HepG2 (cell line): ENCODE results near the gene ARID5B. TPM values are rescaled to one million over a fixed set of nuclear protein-coding genes. Genes with fewer than 3 reads are reported as not detected.

Source experiments
- CREB1 ChIP-seq, 2 experiments: fragments of 450-650 bp in 1 of 2; IDR thresholded peaks; 2 replicates each; pipeline ENCODE4 v1.6.1; 2016 to 2017; ENCODE audit warnings: control low read depth in 1 of 2, mild to moderate bottlenecking in 1 of 2, missing compliant biosample characterization in 1 of 2, missing genetic modification characterization in 1 of 2
- ELF4 ChIP-seq: sonication (generic); formaldehyde crosslinking; IDR thresholded peaks from 2 replicates; pipeline ENCODE4 v1.5.0; 2020; ENCODE audit warnings: missing genetic modification reagents, mild to moderate bottlenecking, moderate library complexity, borderline replicate concordance
- FIP1L1 ChIP-seq: fragments of 200-400 bp; formaldehyde crosslinking; IDR thresholded peaks from 2 replicates; pipeline ENCODE4 v1.6.1; 2018; ENCODE audit warnings: low read depth, mild to moderate bottlenecking, low read length, moderate library complexity, borderline replicate concordance; ENCODE audit not compliant: insufficient read depth
- FOXC1 ChIP-seq: sonication (generic); formaldehyde crosslinking; IDR thresholded peaks from 2 replicates; pipeline ENCODE4 v1.8.0; 2022; ENCODE audit warnings: mild to moderate bottlenecking, missing genetic modification reagents, borderline replicate concordance
- LBX2 ChIP-seq: sonication (generic); formaldehyde crosslinking; IDR thresholded peaks from 2 replicates; pipeline ENCODE4 v1.5.0; 2020; ENCODE audit warnings: missing genetic modification reagents, mild to moderate bottlenecking, borderline replicate concordance
- NONO ChIP-seq, 2 experiments: fragments of 450-650 bp in 1 of 2; sonication (generic) in 1 of 2; formaldehyde crosslinking in 1 of 2; IDR thresholded peaks in 1 of 2; conservative IDR thresholded peaks in 1 of 2; 2 replicates each; pipeline versions ENCODE4 v1.6.1 to v1.8.0; 2017 to 2022; ENCODE audit warnings: mild to moderate bottlenecking in 1 of 2, missing genetic modification reagents in 1 of 2, moderate library complexity in 1 of 2
- PAWR ChIP-seq: sonication (generic); formaldehyde crosslinking; IDR thresholded peaks from 2 replicates; pipeline ENCODE4 v1.4.0; 2020; ENCODE audit warnings: missing genetic modification reagents, mild to moderate bottlenecking, borderline replicate concordance
- PTBP1 ChIP-seq: fragments of 200-400 bp; formaldehyde crosslinking; IDR thresholded peaks from 2 replicates; pipeline ENCODE4 v1.6.1; 2018; ENCODE audit warnings: low read length, low read depth; ENCODE audit not compliant: poor library complexity, severe bottlenecking
- SRF ChIP-seq: IDR thresholded peaks from 2 replicates; pipeline ENCODE4 v1.6.1; 2011; ENCODE audit warnings: mild to moderate bottlenecking, low read depth, low read length, moderate library complexity
- ZNF709 ChIP-seq: sonication (generic); formaldehyde crosslinking; IDR thresholded peaks from 2 replicates; pipeline ENCODE4 v1.5.0; 2020; ENCODE audit warnings: mild to moderate bottlenecking, missing genetic modification reagents
- ZNF749 ChIP-seq: sonication (generic); formaldehyde crosslinking; IDR thresholded peaks from 2 replicates; pipeline ENCODE4 v1.8.0; 2022; ENCODE audit warnings: mild to moderate bottlenecking, missing genetic modification reagents, moderate library complexity, borderline replicate concordance
- ZNF780A ChIP-seq: sonication (generic); formaldehyde crosslinking; IDR thresholded peaks from 2 replicates; pipeline ENCODE4 v1.8.0; 2022; ENCODE audit warnings: mild to moderate bottlenecking, missing genetic modification reagents, moderate library complexity
- polyA plus RNA-seq, 8 experiments: library from polyadenylated mRNA; depleted of rRNA in 3 of 8; stranded (reverse) in 7 of 8; unstranded in 1 of 8; fragments of >200 nt; fragmentation: Illumina TruSeq in 4 of 8; extraction: Trizol in 4 of 8; gene quantifications; 2 replicates each; pipeline versions ENCODE4 v1.2.1 to v1.2.3, GENCODE V29; 2011 to 2016; ENCODE audit warnings: low read depth in 4 of 8, missing spikeins in 1 of 8, mixed read lengths in 1 of 8; ENCODE audit not compliant: insufficient read depth in 1 of 8
- total RNA-seq, 5 experiments: library from RNA; depleted of rRNA; stranded (reverse); fragments of >200 nt; fragmentation: Illumina TruSeq; extraction: Trizol; gene quantifications; 2 replicates each; pipeline ENCODE4 v1.2.3, GENCODE V29; 2016; ENCODE audit warnings: low read depth in 1 of 5
- TF ChIP-seq, protein P1 (sequence below): sonication (generic); formaldehyde crosslinking; IDR thresholded peaks from 2 replicates; pipeline ENCODE4 v1.5.1; 2020; ENCODE audit warnings: mild to moderate bottlenecking, moderate library complexity, missing genetic modification reagents
- TF ChIP-seq, protein P2 (sequence below): IDR thresholded peaks from 2 replicates; pipeline ENCODE4 v1.6.1; 2016; ENCODE audit warnings: missing biosample characterization, missing genetic modification reagents, low read depth

Gene ARID5B
- total and polyA plus RNA-seq, 2 of the 13 experiments (the other 11 are each of a cell fraction or from before 2014, with no cell fraction given), result 6.2 to 21.1 TPM

GRCh38 chr10:62049624-62050345 lies 148.3 kb downstream of the ARID5B start (continued):
- no peak for TF ChIP-seq FOXC1
- TF ChIP-seq LBX2, result no peak
- no peak for TF ChIP-seq ZNF780A (CRISPR knock-in tag)
- TF ChIP-seq, protein P1, sequence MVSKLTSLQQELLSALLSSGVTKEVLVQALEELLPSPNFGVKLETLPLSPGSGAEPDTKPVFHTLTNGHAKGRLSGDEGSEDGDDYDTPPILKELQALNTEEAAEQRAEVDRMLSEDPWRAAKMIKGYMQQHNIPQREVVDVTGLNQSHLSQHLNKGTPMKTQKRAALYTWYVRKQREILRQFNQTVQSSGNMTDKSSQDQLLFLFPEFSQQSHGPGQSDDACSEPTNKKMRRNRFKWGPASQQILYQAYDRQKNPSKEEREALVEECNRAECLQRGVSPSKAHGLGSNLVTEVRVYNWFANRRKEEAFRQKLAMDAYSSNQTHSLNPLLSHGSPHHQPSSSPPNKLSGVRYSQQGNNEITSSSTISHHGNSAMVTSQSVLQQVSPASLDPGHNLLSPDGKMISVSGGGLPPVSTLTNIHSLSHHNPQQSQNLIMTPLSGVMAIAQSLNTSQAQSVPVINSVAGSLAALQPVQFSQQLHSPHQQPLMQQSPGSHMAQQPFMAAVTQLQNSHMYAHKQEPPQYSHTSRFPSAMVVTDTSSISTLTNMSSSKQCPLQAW (CRISPR knock-in tag), result no peak
- TF ChIP-seq PAWR (CRISPR knock-in tag), result no peak
- TF ChIP-seq NONO (IDR thresholded peaks at IDR 0.05), result no peak
- 0 out of 2 replicates have a peak, but pooled peaks have one; percentile 7 for TF ChIP-seq NONO (CRISPR knock-in tag; conservative IDR thresholded peaks at IDR 0.05)
- TF ChIP-seq, protein P2, sequence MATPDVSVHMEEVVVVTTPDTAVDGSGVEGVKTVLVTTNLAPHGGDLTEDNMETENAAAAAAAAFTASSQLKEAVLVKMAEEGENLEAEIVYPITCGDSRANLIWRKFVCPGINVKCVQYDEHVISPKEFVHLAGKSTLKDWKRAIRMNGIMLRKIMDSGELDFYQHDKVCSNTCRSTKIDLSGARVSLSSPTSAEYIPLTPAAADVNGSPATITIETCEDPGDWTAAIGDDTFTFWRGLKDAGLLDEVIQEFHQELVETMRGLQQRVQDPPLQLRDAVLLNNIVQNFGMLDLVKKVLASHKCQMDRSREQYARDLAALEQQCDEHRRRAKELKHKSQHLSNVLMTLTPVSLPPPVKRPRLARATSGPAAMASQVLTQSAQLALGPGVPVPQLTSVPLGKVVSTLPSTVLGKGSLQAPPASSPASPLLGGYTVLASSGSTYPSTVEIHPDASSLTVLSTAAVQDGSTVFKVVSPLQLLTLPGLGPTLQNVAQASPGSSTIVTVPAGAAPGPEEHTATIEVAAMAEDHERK (CRISPR knock-in tag), result no peak
- no peak for TF ChIP-seq CREB1 (IDR thresholded peaks at IDR 0.05)
- TF ChIP-seq CREB1 (CRISPR knock-in tag; IDR thresholded peaks at IDR 0.05), result no peak
- TF ChIP-seq ZNF709 (CRISPR knock-in tag), result peak; percentile 14; the same call in 1 of the 2 replicates
- TF ChIP-seq SRF, result no peak
- TF ChIP-seq PTBP1, result no peak
- 0 out of 2 replicates have a peak, but pooled peaks have one; percentile 2 for TF ChIP-seq ELF4 (CRISPR knock-in tag)
- 0 out of 2 replicates have a peak, but pooled peaks have one; percentile 10 for TF ChIP-seq ZNF749 (CRISPR knock-in tag)
- TF ChIP-seq FIP1L1, result no peak
